Tibial nerve (tissue), 4 donors: ENCODE data around the gene HRAS.

Experiments
- CTCF ChIP-seq, 5 experiments: fragments of 200-600 bp in 3 of 5; fragments of 450-650 bp in 2 of 5; sonication (generic) in 3 of 5; IDR thresholded peaks; one replicate each; pipeline ENCODE4 v1.5.1; 2016 to 2019; ENCODE audit warnings: antibody characterized with exemption in 5 of 5, mild to moderate bottlenecking in 3 of 5, moderate library complexity in 2 of 5
- EP300 ChIP-seq, 2 donors: sonication (generic); formaldehyde crosslinking; IDR thresholded peaks; one replicate each; pipeline ENCODE4 v1.6.1; 2017; ENCODE audit warnings: antibody characterized with exemption in 2 of 2, mild to moderate bottlenecking in 1 of 2
- POLR2A ChIP-seq, 2 donors: fragments of 450-650 bp; IDR thresholded peaks; one replicate each; pipeline ENCODE4 v1.6.1; 2017; ENCODE audit warnings: antibody characterized with exemption in 2 of 2, mild to moderate bottlenecking in 2 of 2, moderate library complexity in 2 of 2

- TF ChIP-seq POLR2A (IDR thresholded peaks at IDR 0.05): no peak
- no peak for TF ChIP-seq CTCF (IDR thresholded peaks at IDR 0.05)
- no peak for TF ChIP-seq EP300 (IDR thresholded peaks at IDR 0.05)
These were observed 46.4 kb upstream of the HRAS start for GRCh38 chr11:581752-582151.
